Measurements from ENCODE around the gene AFF3. TPM values are rescaled to one million over a fixed set of nuclear protein-coding genes. Genes with fewer than 3 reads are reported as not detected.

Gene AFF3
- total and polyA plus RNA-seq, 2 donors (not counting 3 experiments of a cell fraction or from before 2014, with no cell fraction given): 0.06 to 0.07 TPM

GRCh38 chr2:99657691-99658258 is 484.6 kb downstream of the AFF3 start:
- BruUV-seq (replicated peaks): no TSS peak
- no peaks in the 10 kb centered on the region for H4K20me1 ChIP-seq (replicated peaks; ENCODE audit: control insufficient read depth, extremely low read depth, insufficient read depth, low read length)
- dilution Hi-C loops (cut with MboI; ENCODE audit: extremely low pct_ligation_motif_present, low sequenced_read_pairs): no loop called here
- H3K79me2 ChIP-seq (ENCODE audit: control insufficient read depth, insufficient read depth, low read length): no peaks in the 10 kb centered on the region
- H3K9ac ChIP-seq (replicated peaks; ENCODE audit: extremely low read depth, insufficient read depth, low read length): no peak overlapping the region
- H3K9me3 ChIP-seq (replicated peaks; ENCODE audit: control insufficient read depth, insufficient read depth, low read length): no peaks in the 10 kb centered on the region
- no peaks in the 10 kb centered on the region for H3K36me3 ChIP-seq (ENCODE audit: control insufficient read depth in 2 of 2, extremely low read depth in 1 of 2, insufficient read depth in 2 of 2, low read length in 2 of 2)
- no peak overlapping the region for H3K27ac ChIP-seq (ENCODE audit: insufficient read depth, low read depth, low read length)
- no peak for DNase-seq (ENCODE audit: low read depth, low spot score)
- H3K4me3 ChIP-seq (replicated peaks in 1 of 3; ENCODE audit: insufficient read depth in 1 of 3, low read depth in 1 of 3, low read length in 3 of 3): no peak overlapping the region
- no peaks in the 10 kb centered on the region for H3K27me3 ChIP-seq (ENCODE audit: control insufficient read depth in 2 of 2, insufficient read depth in 2 of 2, low read length in 2 of 2)
- no peak for FAIRE-seq
- intact Hi-C loops (cut with micrococcal nuclease): no loop called here
- TF ChIP-seq FOS (IDR thresholded peaks at IDR 0.05; ENCODE audit: borderline replicate concordance, insufficient read depth, low read length): no peak
- TF ChIP-seq MAX (IDR thresholded peaks at IDR 0.05; ENCODE audit: insufficient read depth, insufficient read length): no peak
- TF ChIP-seq JUN (IDR thresholded peaks at IDR 0.05; ENCODE audit: borderline replicate concordance, insufficient read depth, insufficient read length, low read depth): no peak
- no peak for TF ChIP-seq GATA2 (IDR thresholded peaks at IDR 0.05; ENCODE audit: insufficient read depth, insufficient read length, low read depth, low read length)
- no peak for TF ChIP-seq MYC (IDR thresholded peaks at IDR 0.05; ENCODE audit: low read depth, low read length)
- TF ChIP-seq CTCF (IDR thresholded peaks at IDR 0.05; ENCODE audit: extremely low read depth in 1 of 2, insufficient read depth in 1 of 2, low read depth in 1 of 2, low read length in 2 of 2): no peak
- no peak for TF ChIP-seq POLR2AphosphoS5 (IDR thresholded peaks at IDR 0.05; ENCODE audit: insufficient read depth, low read depth, low read length)
- TF ChIP-seq EZH2 (IDR thresholded peaks at IDR 0.05; ENCODE audit: borderline replicate concordance, low read depth, low read length, severe bottlenecking): no peak
- no peak for TF ChIP-seq POLR2A (IDR thresholded peaks at IDR 0.05; ENCODE audit: low read depth, low read length)
- ChIA-PET POLR2A (no interaction called here), CTCF (no interaction called here)
- H3K9me1 ChIP-seq (replicated peaks; ENCODE audit: control insufficient read depth, extremely low read depth, insufficient read depth, low read length): no peaks in the 10 kb centered on the region
- no peak overlapping the region for H2AFZ ChIP-seq (ENCODE audit: low read depth, low read length)
- H3K4me2 ChIP-seq (ENCODE audit: insufficient read depth, low read length): no peak overlapping the region
- H3K4me1 ChIP-seq (ENCODE audit: control insufficient read depth, extremely low read depth, insufficient read depth, low read length): no peaks in the 10 kb centered on the region
